RKO (cell line): ENCODE data around the gene BHLHE40.

Source experiments
- DNase-seq: peaks from one replicate; pipeline ENCODE4 v3.0.0-alpha.2; 2016; ENCODE audit warnings: low spot score

BHLHE40 gene

DNA sequence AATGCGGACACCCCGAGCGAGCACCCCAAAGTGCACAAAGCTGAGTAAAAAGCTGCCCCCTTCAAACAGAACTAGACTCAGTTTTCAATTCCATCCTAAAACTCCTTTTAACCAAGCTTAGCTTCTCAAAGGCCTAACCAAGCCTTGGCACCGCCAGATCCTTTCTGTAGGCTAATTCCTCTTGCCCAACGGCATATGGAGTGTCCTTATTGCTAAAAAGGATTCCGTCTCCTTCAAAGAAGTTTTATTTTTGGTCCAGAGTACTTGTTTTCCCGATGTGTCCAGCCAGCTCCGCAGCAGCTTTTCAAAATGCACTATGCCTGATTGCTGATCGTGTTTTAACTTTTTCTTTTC lies 5.3 kb downstream of the BHLHE40 start:
- peak; percentile 39 for DNase-seq

DNA sequence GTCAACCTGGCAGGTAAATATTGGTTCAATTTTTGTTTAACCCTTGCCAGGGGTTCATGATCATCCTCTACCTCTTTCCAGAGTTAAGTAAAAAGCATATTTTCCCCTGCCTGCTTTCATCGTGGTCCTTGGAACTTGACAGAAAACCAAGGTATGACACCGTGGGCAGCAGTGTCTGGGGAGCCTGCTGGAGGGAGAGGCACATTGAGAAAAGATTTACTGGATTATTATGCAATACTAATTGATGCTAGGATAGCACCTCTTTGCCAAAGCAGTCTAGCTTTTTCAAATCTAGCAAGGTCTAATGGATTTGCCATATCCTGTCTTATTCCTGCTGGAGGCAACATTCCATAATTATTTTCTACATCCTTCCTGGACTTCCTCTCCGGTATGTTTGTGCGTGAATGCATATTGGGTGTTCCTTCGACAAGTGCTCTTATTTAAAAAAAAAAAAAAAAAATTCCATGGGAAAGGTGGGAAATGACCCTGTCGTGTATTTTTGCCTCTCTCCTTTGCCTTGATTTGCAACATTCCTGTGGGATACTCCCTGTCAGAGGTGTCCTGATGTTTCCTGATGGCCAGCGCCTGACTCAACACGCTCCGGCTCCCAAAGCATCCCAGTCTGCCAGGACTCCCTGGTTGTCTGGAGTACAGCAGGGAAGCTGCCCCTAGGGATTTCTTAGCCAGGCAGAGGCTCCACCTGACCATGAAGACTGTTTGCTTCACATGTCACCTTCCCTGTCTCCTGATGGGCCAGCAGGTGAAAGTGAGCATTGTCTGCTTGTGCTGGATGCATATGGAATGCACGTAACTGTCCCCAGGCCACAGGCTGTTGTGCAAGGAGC lies 6.3 kb downstream of the BHLHE40 start:
- peak; percentile 71 for DNase-seq

- DNase-seq = peak; percentile 74
Observed at GRCh38 chr3:4986175-4986781, 7.0 kb downstream of the BHLHE40 start.

- DNase-seq = peak; percentile 97
Observed at GRCh38 chr3:4986782-4987537, 7.7 kb downstream of the BHLHE40 start.

- no peak for DNase-seq
Observed at GRCh38 chr3:4987538-4988296, 8.5 kb downstream of the BHLHE40 start.

- no peak for DNase-seq
Observed at GRCh38 chr3:4988983-4989834, 10.0 kb downstream of the BHLHE40 start.

GRCh38 chr3:4990069-4990468 lies 10.8 kb downstream of the BHLHE40 start:
- no peak for DNase-seq

GRCh38 chr3:4992118-4992517 lies 12.9 kb downstream of the BHLHE40 start:
- no peak for DNase-seq

GRCh38 chr3:4993276-4994143 lies 14.3 kb downstream of the BHLHE40 start:
- DNase-seq = no peak

GRCh38 chr3:4994144-4994730 lies 15.0 kb downstream of the BHLHE40 start:
- DNase-seq = peak; percentile 90

- peak; percentile 92 for DNase-seq
Observed at GRCh38 chr3:4994823-4995499, 15.7 kb downstream of the BHLHE40 start.

DNA sequence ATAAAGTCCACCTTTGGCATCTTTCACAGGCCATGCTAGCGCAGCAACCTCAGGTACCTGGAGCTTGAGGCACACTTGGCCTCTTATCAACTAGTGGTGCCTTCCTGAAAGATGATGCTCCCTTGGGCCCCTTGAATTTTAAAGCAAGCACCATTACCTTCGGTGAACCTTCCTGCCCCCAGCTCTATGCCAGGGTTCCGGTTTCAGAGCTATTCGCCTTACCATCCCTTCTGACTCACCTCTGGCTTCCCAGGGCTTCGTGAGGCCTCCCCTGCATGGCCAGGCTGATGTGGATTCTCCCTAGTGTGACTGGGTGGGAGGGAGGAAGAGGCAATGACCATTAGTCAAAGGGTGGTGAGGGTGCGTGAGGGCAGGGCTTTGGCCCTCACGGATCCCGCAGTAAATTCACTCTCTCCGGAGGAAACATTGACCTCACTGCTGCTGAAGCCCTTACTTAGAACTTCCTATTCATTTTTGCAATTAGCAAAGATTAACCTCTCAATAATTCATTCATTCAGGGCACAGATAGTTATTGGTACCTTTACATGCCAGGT lies 16.3 kb downstream of the BHLHE40 start:
- peak; percentile 80 for DNase-seq

DNA sequence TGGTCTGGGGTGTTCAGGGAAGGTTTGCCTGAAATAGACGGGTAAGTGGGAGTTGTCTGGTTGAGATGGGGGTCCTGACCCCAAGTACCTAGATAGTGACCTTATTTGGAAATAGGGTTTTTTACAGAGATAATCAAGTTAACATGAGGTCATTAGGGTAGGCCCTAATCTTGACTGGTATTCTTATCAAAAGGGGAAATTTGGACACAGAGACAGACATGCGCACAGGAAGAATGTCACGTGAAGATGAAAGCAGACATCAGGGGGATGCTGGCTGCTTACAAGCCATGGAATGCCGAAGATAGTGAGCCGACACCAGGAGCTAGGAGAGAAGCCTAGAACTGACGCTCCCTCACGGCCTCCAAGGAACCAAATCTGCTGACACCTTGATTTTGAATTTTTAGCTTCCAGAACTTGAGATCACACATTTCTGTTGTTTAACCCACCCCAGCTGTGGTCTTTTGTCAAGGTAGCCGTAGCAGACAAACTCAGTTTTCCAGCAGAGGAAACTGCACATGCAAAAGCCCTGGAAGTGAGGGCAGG lies 17.1 kb downstream of the BHLHE40 start:
- DNase-seq = no peak

- no peak for DNase-seq
Observed at GRCh38 chr3:4996771-4997291, 17.6 kb downstream of the BHLHE40 start.

GRCh38 chr3:4997946-4998345 lies 18.7 kb downstream of the BHLHE40 start:
- DNase-seq = no peak

DNA sequence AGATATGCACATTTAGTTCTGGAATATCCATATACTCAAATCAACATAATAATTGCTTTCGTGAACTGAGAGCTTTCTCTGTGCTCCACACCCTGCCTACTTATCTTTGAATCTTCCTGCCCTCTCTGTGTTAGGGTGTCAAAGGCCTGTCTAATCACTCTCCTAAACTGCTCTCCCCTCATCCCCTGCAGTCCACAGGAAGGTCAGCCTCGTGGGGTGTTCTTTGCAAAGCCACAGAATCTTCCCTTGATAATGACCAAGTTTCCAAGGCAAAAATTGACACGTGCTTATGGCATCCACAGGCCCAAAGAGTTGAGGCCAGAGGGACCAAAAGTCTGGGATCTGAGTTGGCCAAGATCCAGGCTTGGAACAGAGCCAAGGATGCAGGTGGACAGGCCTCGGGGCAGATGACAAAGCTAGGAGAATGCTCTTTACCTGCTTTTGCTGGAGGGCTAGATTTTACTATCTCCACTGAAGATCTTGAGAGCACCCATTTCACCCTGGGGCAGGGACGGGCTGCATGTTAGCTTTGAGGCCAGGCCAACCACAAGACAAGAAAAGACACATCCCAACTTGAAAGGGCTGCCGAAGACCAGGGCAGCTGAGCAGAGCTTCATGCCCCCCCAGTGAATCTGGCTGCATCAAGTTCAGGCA lies 20.4 kb downstream of the BHLHE40 start:
- no peak for DNase-seq

GRCh38 chr3:5001135-5001534 lies 21.9 kb downstream of the BHLHE40 start:
- DNase-seq = no peak

DNA sequence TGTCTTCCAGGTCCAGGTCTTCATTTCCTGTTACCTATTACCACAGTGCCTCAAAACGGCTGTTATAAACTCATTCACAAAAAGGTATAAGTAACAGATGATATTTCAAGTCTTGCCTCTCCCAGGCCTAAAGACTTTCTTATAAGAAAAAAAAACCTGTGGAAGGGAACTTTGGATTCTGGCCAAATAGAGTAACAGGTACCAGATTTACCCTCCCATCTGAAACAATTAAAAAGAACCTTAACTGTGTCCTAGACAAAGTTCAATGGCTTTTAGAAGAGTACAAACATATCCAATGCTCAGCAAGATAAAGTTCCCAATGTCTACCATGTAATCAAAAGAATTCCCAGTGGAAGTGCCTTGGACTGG lies 22.6 kb downstream of the BHLHE40 start:
- no peak for DNase-seq
